MV-4-11 (cell line): ENCODE results near the gene PRMT1.
"Not testable (repeated sequence)": the region's sequence is repeated elsewhere in the genome, so short reads cannot be mapped to it uniquely, and the experiment has no call there.

Experiments used
- DNase-seq: peaks from one replicate; lab custom pipeline; 2025; lab: John Stamatoyannopoulos, UW

The PRMT1 gene

DNA sequence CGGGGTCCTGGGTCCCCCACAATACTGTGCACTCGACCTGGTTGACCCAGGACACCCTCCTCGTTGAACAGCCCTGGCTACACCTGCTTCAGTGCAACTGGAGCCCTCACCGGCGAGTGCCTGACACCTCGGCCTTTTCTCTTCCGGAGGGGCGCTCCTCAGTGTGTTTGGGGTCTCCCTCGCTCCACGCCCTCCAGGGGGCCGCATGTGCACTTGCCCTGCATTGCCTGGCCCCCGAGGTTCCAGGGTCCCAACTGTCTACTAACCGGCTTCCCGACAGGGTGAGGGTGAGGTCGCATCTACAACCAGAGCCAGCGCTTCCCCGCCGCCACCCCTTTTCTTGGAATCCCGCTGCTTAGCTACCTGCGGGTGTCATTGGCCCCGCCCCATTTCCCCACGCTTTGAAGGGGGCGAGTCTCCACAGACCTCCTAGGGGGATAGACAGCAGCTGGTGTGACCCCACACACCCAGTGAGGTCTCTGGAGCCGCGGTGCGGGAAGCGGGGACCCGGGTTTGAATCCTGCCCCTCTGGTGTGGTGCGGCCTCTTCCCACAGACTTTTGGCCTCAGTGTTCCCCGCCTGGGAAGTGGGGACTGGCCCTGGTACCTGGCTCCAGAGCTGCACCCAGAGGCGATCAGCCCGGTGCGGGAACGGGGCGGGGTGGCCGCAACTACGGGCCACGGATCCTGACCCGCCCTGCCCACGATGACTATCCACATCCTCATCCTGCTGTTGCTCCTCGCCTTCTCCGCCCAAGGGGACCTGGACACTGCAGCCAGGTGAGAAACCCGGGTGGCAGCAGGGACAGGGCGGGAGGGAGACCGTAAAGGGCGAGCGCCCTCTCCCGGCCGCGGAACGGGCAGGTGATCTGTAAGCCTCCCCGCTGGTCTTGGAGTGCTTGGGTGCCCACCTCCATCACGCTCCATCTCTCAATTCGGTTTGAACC lies 12.3 kb downstream of the PRMT1 start, which contains the start of gene ADM5:
TSS of gene ADM5 (plus strand) at position 462 of the 946 bp plus-strand sequence. CDS start at position 706, 244 bp downstream.
- no peak for DNase-seq

DNA sequence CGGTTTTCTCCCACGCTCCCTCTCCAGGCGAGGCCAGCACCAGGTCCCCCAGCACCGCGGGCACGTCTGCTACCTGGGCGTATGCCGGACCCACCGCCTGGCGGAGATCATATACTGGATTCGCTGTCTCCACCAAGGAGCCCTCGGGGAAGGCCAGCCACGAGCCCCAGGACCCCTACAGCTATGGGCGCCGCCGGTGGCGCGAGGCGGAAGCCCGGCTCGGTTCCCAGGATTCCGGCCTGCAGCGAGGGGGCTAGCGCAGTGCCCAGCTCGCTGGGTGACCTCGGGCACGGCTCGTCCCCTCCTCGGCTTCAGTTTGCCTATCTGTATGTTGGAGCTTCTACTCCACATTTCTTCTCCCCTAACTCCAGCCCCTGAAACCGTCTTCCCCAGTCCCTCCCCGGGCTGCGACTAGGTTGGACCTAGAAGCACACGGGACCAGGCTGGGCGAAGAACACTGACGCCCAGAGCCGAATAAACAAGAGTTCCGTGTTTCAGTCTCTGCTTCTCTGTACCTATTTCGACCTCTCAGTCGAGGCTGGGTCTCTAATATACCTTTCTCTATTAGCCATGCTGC lies 13.1 kb downstream of the PRMT1 start:
- no peak for DNase-seq

- no peak for DNase-seq
These were observed 13.7 kb downstream of the PRMT1 start, which contains the start of gene CPT1C for GRCh38 chr19:49690656-49691242. CPT1C (plus strand) TSS chr19:49691116; CDS start chr19:49692253, 1,137 bp downstream.

GRCh38 chr19:49691243-49692146 lies 14.4 kb downstream of the PRMT1 start:
- peak; percentile 58 for DNase-seq

DNA sequence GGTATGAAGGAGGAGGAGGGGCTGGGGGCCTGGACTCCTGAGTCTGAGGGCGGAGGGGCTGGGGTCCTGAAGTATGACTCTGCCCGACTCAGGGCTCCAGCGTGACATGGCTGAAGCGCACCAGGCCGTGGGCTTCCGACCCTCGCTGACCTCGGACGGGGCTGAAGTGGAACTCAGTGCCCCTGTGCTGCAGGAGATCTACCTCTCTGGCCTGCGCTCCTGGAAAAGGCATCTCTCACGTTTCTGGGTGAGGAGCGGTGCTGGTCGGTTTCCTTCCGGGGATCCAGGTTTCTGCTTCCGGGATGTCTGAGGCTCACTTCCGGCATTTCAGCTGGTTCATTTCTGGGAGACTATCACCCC lies 15.1 kb downstream of the PRMT1 start:
- no peak for DNase-seq

DNA sequence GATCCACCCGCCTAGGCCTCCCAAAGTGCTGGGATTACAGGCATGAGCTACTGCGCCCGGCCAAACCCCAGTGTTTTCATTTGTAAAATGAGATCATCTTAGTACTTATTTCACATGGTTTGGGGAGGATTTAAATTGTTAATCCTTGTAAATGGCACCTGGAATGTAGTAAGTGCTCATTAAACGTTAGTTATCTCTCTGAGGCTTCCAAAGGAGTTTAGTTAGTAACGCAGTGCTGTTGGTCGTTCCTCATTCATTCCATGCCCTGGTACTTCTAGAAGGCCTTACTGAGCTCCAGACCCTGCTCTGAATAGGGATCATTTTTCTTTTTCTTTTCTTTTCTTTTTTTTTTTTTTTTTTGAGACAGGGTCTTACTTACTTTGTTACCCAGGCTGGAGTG lies 19.0 kb downstream of the PRMT1 start:
- DNase-seq: no peak

GRCh38 chr19:49696865-49697264 lies 19.8 kb downstream of the PRMT1 start:
- no peak for DNase-seq

GRCh38 chr19:49699364-49699763 lies 22.3 kb downstream of the PRMT1 start:
- no peak for DNase-seq

DNA sequence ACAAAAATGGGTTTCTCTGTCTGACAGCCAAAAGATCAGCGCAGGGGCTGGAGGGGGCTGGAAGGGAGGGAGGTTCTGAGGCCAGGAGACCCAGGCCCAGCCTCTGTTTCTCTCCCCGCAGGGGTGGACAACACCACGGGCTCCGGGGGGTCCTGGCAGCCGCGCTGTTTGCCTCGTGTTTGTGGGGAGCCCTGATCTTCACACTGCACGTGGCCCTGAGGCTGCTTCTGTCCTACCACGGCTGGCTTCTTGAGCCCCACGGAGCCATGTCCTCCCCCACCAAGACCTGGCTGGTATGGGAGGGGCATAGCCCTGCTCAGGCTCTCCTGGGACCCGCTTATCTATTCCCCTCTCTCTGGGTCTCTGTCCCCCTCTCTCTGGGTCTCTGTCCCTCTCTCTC lies 23.5 kb downstream of the PRMT1 start:
- no peak for DNase-seq

GRCh38 chr19:49701271-49701786 lies 24.3 kb downstream of the PRMT1 start:
- no peak for DNase-seq

- DNase-seq: no peak
These were observed 28.0 kb downstream of the PRMT1 start for GRCh38 chr19:49704888-49705642.

GRCh38 chr19:49705919-49706318 lies 28.8 kb downstream of the PRMT1 start:
- no peak for DNase-seq

- no peak for DNase-seq
These were observed 33.4 kb downstream of the PRMT1 start for GRCh38 chr19:49710372-49710951.

DNA sequence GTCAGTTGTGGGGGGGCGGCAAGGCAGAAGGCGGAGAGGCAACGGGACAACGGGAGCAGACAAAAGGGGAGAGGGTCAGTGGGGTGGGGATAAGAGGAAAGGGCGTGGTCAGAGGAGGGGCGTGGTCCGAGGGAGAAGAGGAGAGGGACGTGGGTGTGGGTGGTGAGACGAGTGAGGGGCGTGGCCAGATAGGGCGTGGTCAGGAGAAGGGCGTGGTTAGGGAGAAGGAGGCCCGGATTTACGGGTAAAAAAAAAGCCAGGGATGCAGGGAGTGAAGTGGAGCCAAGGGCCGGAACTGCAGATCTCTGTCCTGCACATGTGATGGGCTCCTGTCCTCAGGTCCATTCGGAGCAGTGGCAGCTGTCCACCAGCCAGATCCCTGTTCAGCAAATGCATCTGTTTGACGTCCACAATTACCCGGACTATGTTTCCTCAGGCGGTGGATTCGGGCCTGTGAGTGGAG lies 35.4 kb downstream of the PRMT1 start:
- no peak for DNase-seq

DNA sequence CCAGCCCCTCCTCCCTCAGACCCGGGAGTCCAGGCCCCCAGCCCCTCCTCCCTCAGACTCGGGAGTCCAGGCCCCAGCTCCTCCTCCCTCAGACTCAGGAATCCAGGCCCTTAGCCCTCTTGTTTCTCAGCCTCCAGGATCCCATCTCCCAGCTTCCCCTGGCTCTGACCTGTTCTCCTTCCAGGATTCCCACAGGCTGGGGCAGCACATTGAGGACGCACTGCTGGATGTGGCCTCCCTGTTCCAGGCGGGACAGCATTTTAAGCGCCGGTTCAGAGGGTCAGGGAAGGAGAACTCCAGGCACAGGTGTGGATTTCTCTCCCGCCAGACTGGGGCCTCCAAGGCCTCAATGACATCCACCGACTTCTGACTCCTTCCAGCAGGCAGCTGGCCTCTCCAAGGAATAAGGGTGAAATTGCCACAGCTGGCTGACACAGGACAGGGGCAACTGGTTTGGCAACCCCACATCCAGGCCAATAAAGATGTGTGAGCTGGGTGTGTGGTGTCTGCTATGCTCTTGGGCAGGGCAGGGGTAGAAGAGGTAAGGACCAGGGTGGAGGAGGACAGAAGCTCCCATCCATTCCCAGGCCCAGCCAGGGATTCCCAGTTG lies 36.3 kb downstream of the PRMT1 start:
- no peak for DNase-seq

- DNase-seq: peak; percentile 78
These were observed 39.1 kb downstream of the PRMT1 start for GRCh38 chr19:49716154-49716553.

GRCh38 chr19:49718511-49718910 lies 41.4 kb downstream of the PRMT1 start:
- DNase-seq: no peak

DNA sequence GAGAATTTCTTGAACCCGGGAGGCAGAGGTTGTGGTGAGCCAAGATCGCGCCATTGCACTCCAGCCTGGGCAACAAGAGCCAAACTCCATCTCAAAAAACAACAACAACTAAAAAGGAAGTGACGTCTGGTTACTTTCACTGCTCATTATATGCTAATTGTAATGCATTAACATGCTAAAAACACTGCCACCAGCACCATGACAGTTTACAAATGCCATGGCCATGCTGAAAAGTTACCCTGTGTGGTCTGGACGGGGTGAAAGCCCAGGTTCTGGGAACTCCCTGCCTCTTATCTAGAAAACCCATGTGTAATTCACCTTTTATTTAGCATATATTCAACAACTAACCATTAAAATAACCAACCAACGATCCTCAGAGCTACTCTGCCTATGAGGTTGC lies 41.9 kb downstream of the PRMT1 start:
- peak; percentile 13 for DNase-seq

- not testable (repeated sequence) for DNase-seq
These were observed 42.3 kb downstream of the PRMT1 start for GRCh38 chr19:49719420-49719819.
